Activated T-helper 1 cell treated with anti-CD3 and anti-CD28 coated beads, Interleukin-2, amount 50 U/mL, for 16 hours (primary cell): Measurements from ENCODE around the gene ZNF280D.

Experiments used
- DNase-seq, 2 donors: peaks; one replicate each; pipeline ENCODE4 v3.0.0-alpha.2; 2020; ENCODE audit warnings: low read depth in 1 of 2, low spot score in 1 of 2

ZNF280D gene

DNA sequence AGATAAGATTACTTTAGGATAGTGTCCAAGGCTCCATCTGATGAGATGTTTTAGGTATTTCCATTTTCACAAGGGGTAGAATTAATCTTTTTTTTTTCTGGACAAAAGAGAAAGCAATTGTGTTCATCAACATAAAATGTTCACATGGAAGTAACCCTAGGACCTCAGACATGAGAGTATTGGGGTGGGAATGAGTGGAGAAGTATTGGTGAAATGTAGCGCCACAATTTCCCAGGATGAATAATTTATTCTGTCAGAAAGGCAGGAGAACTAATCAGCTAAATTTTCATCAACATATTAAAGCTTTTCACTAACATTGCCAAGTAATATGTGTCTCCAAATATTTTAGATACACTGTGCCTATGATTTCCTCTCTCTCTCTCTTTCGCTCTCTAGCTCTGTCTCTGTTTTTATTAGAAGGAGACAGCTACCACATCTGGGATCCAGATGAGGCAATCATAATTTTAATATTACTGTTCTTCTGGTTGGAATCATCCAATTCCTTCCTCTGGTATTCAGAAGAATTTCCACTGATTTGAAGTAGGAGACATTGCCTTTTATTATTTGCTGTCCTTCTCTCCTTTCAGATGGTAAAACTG, 21.6 kb upstream of the ZNF280D start:
- DNase-seq = no peak

DNA sequence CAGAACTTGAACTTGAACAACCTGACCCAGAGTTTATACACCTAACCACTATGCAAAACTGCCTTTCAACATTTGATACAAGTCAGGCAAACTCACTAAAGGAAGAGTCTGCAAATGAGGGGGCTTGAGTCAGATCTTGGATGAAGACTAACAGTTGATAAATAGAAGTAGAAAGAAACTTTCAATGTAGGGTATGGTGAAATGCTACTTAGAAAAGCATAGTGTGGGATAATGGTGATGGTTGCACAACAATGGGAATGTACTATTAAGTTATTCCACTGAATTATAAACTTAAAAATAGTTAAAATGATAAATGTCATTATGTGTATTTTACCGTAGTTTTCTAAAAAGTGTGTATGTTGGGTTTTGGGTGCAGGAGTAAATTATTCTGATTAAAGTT, 19.7 kb upstream of the ZNF280D start:
- no peak for DNase-seq

DNA sequence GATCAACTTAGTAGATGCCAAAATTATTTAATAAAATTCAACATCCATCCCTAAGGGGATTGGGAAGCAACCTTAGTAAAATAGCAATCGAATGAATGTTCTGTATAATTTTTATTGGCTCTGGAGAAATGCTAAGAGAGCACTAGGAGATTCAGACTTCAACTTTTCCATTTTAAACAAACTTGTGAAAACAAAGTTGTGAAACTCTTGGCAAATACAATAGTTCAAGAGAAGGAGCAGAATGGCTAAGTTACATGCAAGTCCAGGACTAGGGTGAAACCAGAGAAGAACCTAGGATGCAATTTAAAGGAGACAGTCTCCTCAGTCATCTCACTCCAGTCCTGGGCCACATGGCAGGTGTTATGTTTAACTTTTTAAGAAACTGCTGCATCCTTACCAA, 16.7 kb upstream of the ZNF280D start:
- DNase-seq = no peak

DNA sequence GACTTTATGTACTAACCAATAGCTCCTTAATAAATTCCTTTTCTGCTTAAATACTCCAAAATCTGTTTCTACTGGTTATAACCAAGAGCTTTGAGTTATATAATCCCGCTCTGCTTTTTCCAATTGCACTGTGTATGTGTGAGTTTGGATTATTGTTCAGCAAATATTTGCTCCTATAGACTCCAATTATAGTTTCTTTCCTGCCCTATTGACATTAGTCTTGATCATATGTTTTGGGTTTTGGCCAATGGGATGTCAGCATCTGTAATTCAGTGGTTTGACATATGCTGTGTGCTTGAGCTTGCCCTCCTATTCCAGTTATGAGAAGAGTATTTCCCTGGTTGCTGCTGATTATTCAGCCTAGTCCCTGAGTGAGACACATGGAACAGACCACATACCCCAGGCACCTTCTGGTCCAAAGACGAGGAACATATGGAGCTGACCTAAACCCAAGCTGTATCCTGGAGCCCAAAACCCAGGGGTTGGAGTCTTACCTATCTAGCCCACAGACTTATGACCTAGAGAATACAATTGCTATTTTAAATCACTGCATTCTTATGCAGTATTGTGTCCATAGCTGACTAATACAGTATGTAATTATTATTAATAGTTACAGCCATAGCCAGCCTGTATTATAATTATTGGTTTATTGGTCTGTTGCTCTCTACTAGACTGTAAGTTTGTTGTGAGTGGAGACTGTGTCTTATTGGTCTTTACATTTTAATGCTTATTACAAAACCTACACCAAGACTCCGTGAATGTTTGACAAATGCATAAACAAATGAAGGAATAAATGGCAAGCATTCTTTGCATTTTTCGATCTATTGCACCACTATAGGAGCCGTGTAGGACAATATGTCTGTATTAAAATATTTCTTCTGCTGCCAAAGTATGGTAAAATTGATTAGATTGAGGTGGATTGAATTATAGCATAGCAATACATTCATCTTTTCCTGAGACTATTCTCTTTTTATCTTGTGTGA, 11.7 kb upstream of the ZNF280D start:
- no peak for DNase-seq

DNA sequence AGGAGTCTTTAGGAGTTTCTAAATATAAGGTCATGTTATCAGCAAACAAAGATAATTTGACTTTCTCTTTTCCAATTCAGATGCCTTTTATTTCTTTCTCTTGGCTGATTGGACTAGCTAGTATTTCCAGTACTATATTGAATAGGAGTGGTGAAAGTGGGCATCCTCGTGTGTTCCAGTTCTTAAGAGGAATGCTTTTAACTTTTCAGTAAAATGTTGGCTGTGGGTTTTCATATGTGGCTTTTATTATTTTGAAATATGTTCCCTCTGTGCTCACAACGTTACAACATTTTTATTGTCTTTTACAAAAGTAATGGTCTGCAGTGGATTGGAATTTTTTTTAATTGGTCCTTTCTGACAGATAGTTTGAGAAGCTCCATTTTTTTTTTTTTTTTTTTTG, 8.2 kb upstream of the ZNF280D start:
- no peak for DNase-seq

DNA sequence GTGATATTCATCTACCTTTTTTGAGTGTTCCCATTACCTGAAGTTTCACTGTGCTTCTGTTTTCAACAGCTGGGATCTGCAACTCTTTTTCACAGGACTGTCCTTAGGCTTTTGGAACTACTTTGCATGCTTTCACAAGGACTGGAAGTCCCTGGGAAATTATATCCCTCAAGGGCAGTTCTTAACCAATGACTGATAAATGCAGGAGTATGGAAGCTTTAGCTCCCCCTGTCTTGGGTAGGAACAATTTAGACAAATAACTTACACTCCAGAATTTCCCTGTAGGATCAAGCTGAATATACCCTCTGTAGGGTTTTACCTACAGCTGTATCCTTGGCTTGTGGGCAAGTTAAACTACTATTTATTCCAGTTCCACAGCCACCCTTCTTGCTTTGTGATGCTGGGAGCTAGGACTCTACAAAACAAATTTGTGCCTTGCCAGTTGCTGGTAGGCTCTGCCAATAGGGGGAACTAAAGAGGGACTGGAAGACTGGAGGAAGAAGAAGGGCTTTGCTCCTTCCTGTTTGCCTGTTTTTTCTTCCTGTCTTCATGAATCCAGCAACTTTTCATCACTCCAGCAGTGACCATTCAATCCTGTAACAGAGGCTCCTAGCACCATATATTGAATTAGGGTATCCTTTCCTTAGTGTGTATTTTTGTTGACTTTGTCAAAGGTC, 6.8 kb upstream of the ZNF280D start:
- no peak for DNase-seq

DNA sequence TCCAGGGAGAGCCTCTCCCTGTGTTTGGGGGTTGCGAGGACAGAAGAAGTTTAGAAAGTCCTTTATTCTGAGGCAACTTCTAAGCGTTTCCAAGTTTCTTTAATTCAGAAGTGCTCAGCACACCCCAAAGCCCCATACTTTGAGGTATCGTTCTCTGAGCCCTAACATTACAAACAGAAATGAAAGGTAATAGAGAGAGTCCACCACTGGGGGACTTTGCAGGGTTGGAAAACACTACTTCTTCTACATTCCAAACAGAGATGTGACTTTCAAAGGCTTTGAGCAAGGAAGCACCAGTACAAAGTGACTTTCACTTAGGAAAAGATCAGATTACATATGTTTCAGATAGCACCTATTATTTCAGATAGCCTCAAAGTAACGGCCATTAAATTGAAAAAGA, 6.2 kb upstream of the ZNF280D start:
- DNase-seq = no peak

DNA sequence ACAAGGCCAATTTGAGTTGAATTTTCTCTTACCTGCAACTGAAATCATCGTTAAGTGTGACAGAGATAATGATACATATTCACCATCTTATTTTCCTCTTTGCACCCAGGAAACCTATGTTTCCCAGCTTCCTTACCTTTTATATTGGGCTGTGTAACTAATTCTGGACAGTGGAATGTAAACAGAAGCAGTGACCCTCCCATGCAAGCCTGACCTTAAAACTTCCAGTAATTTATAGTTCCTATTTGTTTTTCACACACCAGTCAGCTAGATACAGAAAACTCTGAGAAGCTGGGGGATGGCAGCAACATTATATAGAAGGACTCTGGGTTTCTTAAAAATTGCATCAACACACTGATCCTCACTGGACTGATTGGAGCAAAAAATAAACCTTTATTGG, 4.5 kb upstream of the ZNF280D start:
- no peak for DNase-seq

DNA sequence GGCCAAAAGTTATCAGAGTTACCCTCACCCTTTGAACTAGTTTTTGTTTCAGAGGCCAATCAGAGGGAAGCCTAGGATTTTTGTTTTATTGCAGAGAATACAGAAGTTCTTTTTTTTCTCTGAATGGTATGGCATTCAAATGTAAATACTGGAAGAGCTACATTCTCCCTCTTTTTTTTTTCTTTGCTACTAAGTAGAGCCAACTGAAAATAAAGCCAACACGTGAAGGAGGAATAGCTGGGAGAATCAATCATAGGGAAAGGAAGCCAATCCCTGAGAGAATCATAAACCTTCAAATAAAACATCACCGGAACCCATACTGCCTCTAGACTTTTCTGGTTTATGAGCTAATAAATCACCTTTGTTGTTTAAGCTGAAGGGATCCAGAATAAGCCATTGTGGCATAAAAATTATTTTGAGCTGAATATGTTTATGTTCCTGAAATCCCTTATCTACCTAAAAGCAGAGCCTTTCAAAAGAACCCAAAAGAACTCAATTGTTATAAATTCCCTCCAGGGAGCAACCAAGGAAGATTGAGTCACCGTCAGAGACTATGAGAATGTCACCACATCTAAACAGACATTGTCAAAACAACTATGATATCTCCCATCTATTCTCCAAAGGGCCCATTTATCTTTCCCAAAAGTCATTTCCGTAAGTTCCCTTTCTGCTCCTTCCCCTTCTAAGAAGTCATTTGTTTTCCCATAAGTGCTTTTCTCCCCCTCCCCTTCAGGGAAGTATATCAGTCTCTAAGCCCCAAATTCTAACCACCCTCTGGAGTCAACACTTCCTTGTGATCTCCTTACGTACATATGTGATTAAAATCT, 3.8 kb upstream of the ZNF280D start:
- no peak for DNase-seq

DNA sequence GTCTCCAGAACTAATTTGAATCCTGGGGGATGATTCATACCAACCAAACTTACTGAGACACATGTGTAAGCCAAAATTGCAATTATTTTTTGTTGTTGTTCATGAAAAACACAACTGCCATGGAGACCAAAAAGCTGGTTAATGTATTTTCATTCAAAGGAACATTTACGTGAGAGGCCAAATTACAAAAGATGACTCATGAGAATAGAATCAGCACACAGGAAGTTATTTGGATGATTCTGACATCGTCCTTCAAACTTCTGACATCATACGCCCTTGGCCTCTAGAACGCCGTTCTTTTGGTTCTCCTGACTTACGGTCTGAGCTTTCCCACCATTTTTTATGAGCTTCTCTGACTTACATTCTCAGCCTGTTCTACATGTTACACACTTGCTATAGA, 3.0 kb upstream of the ZNF280D start:
- no peak for DNase-seq

DNA sequence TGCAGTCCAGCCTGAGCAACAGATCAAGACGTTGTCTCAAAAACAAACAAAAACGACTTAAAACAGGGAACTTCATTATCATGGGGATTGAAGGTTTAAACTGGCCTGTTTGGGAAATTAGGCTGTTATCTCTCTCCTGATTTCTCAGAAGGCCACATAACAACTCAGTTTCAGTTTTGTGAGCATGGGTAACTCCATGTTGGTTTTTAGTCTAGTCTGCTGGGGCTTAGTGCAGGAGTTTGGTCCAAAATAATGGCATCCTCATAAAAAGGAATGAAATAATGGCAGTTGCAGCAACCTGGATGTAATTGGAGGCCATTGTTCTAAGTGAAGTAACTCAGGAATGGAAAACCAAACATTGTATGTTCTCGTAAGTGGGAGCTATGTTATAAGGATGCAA, 2.3 kb upstream of the ZNF280D start:
- DNase-seq = no peak

DNA sequence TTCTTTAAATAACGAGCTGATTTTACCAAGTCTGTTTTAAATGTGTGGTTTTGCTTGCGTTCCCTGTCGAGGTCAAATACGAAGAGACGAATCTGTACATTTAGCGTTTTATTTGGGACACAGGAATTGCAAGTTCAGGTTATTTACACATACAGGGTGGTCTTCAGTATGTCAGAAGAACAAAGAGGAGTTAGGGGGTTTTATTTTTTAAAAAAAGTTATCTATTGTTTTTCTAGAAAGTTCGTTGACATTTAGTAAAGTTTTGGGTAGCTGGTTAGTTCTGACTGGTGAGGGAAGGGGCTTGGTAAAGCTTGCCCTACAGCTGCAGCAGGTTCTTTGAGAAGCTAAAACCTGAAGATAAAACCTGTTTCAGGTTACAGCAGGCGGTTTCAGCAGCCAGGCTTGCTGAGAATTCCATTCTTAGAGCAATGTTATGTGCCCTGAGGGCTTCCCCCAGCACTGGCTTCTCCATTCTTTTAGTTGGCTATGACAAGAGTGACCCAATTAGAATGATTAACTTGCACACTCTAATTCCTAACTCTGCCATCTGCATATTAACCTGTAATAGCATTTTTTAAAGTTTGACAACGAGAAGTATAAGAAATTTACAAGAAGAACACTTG, 815 bp upstream of the ZNF280D start:
- DNase-seq = no peak

DNA sequence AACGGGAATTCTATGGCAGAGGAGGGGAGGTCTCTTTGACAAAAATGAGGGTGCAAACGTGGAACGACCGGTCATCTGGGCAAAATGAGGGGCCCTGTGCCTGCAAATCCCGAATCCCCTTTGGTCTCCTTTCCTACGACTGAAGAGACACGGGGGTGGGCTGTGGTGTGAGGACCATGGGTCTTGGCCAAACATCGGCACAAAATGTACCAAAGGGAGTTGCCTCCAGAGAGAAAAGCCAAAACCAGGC, 498 bp downstream of the ZNF280D start:
- DNase-seq = no peak

DNA sequence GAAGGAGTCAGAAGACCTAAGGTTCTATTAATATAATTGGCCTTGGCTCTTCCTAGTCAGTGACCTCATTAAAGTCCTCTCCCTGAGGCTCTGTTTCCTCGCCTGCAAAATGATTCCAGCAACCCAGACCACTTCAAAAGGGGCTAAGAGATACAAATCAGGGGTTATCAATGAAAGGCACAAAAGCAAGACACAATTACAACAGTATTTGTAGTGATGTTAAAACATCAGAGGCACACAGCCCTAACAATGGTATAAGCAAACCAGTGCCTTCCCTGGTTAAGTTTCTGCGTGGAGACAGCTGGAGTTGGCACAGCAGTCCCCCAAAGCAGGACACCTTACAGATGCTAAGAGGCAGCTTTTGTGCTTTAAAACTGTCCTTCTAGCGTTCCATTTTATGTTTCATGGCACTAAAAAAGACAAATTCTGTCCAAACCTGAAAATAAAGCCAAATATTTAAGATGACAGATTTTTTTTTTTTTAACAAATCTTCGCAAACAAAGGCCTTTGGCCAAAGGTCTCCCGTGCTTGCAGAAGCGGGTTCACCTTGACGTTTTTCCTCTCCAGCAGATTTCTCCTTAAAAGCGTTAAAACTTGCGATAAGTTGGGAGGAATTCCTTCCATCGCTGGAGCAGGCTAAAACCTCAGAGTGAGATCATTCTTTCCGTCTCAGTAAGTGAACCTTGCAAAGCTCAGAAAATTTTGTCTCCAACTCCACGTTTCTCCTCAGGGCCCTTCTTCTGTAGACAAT, 999 bp downstream of the ZNF280D start:
- no peak for DNase-seq

DNA sequence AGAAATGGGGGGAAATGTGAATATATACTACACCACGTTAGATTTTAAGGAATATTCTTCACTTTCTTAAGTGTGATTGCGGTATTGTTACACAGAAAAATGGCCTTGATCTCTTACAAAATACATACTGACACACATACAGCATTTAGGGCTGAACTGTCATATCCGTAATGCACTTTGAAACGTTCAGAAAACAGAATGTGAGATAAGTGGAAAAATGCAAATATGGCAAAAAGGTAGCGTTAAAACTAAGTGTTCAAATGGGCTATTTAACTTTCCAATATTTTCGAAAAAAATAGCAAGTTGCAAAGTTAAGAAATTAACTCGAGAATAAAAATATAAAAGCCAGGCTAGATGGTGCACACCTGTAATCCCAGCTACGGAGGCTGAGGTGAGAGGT, 1.8 kb downstream of the ZNF280D start:
- DNase-seq = no peak

DNA sequence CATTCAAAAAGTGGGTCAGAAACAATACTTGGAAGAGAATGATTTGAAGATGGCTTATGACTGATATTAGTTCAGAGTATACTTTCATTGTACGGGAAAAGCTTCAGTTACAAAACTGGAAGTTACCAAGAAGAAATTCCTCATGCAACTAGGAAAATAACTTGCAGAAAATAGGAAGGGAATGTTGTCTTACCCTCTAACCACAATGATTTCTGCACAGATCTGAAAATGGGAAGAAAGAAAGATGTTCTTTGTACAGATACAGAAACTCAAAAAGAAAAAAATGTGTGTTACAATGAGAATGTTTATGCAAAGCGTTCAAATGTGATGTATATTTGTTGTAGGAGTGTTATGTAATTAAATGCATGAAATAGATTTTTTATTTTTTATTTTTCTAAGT, 3.7 kb downstream of the ZNF280D start:
- no peak for DNase-seq

DNA sequence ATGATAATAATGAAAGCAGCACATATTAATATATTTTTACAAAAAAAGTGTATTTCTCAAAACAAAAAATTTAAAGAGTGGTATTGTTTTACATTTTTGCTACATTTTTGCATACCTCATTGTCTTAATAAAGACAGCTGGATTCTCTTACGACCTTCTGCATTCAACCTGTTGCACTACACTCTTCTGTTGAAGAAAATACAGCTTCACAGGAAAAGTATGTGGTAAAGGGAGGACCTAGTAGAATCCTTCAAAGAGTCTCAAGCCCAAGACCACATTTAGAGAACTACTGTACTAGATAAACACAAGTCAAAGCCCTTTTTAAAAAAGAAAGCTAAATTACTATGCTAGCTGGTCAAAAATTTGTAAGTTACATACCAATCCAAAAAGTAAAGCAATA, 7.9 kb downstream of the ZNF280D start:
- DNase-seq = no peak

DNA sequence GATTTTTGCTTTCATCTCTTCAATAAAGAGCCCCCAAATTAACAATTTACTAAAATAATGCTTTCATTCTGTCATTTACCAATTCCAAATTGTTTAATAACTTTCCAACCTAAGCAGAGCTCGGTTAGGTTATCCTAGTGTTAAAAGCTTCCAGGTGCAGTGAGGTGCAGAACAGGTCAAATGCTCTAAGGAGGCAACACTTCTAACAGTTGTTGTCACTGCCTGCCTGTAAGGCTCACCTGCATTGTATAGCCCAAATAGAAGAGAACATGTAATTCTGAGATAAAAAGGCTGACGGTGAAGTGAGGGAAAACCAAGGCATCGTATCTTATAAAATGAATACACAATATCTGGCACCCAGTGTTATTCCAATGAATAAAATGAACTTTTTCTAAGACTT, 9.1 kb downstream of the ZNF280D start:
- no peak for DNase-seq

DNA sequence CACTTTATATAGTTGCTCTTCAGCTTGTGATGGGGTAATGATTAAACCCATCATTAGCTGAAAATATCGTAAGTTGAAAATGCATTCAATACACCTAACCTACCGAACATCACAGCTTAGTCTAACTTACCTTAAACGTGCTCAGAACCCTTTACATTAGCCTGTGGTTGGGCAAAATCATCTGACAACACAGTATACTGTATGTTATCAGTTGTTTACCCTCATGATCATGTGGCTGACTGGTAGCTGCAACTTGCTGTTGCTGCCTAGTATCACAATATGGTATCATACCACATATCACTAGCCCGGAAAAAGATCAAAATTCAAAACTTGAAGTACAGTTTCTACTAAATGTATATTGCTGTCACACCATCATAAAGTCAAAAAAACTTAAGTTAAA, 9.5 kb downstream of the ZNF280D start:
- DNase-seq = no peak

DNA sequence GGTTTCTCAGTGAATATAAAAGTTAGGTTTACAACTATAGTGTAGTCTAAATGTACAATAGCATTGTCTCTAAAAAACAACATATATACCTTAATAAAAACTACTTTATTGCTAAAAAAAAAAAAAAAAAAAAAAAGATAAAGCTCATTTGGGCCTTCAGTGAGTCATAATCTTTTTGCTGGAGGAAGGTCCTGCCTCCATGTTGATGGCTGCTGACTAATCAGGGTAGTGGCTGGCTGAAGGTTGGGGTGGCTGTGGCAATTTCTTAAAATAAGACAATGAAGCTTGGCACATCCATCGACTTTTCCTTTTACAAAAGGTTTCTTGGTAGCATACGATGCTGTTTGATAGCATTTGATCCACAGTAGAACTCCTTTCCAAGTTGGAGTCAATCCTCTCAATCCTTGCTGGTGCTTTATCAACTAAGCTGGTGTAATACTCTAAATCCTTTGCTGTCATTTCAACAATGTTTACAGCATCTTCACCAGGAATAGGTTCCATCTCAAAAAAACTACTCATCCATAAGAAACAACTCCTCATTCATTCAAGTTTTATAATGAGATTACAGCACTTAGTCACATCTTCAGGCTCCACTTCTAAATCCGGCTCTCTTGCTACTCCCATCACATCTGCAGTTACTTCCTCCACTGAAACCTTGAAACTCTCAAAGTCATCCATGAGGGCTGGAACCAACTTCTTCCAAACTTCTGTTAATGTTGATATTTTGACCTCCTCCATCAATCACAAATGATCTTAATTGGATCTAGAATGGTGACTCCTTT, 13.3 kb downstream of the ZNF280D start:
- DNase-seq = no peak
